Heart left ventricle (tissue), 16 donors: ENCODE results near the gene TACR2. TPM values are rescaled to one million over a fixed set of nuclear protein-coding genes. Genes with fewer than 3 reads are reported as not detected.

Experiments
- ATAC-seq, 4 donors: fragments of 200-7000 bp; cut with Tn5 transposase; one replicate each; pipeline ENCODE4 v1.9.1; 2020 to 2022; ENCODE audit warnings: moderate library complexity in 4 of 4, mild to moderate bottlenecking in 3 of 4, moderate number of reproducible peaks in 1 of 4
- DNase-seq, 5 donors: peaks; one replicate each; pipeline ENCODE4 v3.0.0-alpha.2; 2020
- H3K27ac ChIP-seq, 12 donors: fragments of 200-600 bp; sonication (generic) in 4 of 12; one replicate each; pipeline versions ENCODE4 v1.5.0 to v1.8.0; 2016 to 2022; ENCODE audit warnings: mild to moderate bottlenecking in 2 of 12
- H3K27me3 ChIP-seq, 9 donors: fragments of 200-600 bp; sonication (generic) in 2 of 9; one replicate each; pipeline versions ENCODE4 v1.5.1 to v1.8.0; 2016 to 2022; ENCODE audit warnings: mild to moderate bottlenecking in 3 of 9
- H3K36me3 ChIP-seq, 9 donors: fragments of 200-600 bp; sonication (generic) in 2 of 9; one replicate each; pipeline versions ENCODE4 v1.5.0 to v1.8.0; 2018 to 2022; ENCODE audit warnings: mild to moderate bottlenecking in 2 of 9
- H3K4me1 ChIP-seq, 12 donors: fragments of 200-600 bp; sonication (generic) in 4 of 12; one replicate each; pipeline versions ENCODE4 v1.5.0 to v1.8.0; 2016 to 2022; ENCODE audit warnings: mild to moderate bottlenecking in 3 of 12
- H3K4me3 ChIP-seq, 12 donors: fragments of 200-600 bp; sonication (generic) in 4 of 12; one replicate each; pipeline versions ENCODE4 v1.5.0 to v1.8.0; 2017 to 2022; ENCODE audit warnings: mild to moderate bottlenecking in 9 of 12, moderate library complexity in 4 of 12
- H3K9me3 ChIP-seq, 12 donors: fragments of 200-600 bp; sonication (generic) in 4 of 12; one replicate each; pipeline versions ENCODE4 v1.5.0 to v1.8.0; 2016 to 2022; ENCODE audit warnings: mild to moderate bottlenecking in 1 of 12
- POLR2A ChIP-seq, 2 donors: fragments of 450-650 bp; IDR thresholded peaks; one replicate each; pipeline ENCODE4 v1.6.1; 2017; ENCODE audit warnings: antibody characterized with exemption in 2 of 2, mild to moderate bottlenecking in 2 of 2, moderate library complexity in 2 of 2
- WGBS, 4 donors: extraction: QIAGEN DNeasy Blood & Tissue Kit in 2 of 4; methylation state at CpG; one replicate each; pipeline versions ENCODE4 v1.1.5 to v1.1.7; 2013 to 2018; 5-methylcytosine and 5-hydroxymethylcytosine counted together
- intact Hi-C, 10 donors: fragments of 100-400 bp; cut with DNase I; formaldehyde crosslinking; loops; one replicate each; pipeline versions ENCODE4 v1.11.1 to v1.14.2; 2022
- polyA plus RNA-seq, 2 donors: library from polyadenylated mRNA; stranded (reverse); fragments of 200-250 nt; gene quantifications; one replicate each; pipeline ENCODE4 v1.2.3, GENCODE V29; 2013
- total RNA-seq, 9 donors: library from RNA; depleted of rRNA in 2 of 9; stranded (reverse); fragments of >200 nt in 2 of 9; fragmentation: NEBNext Ultra II Directional in 3 of 9; extraction: Animal tissue kit (Norgen Biotek cat#: 25700) in 3 of 9; gene quantifications; one replicate each; pipeline versions ENCODE4 v1.1.0 to v1.2.4, GENCODE V29; 2016 to 2023
- TF ChIP-seq, protein P1 (sequence below), 12 donors: fragments of 200-600 bp; sonication (generic) in 4 of 12; IDR thresholded peaks; one replicate each; pipeline versions ENCODE4 v1.5.0 to v1.8.0; 2018 to 2022; ENCODE audit warnings: antibody characterized with exemption in 12 of 12, mild to moderate bottlenecking in 5 of 12
- donor health status: ischemic (EF 13 %, LVEDD 7.1; RV severe dilation, severe dysfunction).
- donor health status: healthy with polysubstance abuse.
- donor health status: DM: no; HTN: yes; CAD: no.
- donor health status: DM: no; HTN: no; CAD: no.
- donor health status: ischemic (EF 25% LVEDD 6.9; RV normal size, moderate dysfunction).
- donor health status: ischemic (EF 25% LVEDD 5.7; RV mildly dilated, moderate dysfunction).
- donor health status: healthy.
- donor health status: DM: yes; HTN: yes; CAD: no.
- donor health status: ischemic (EF 35%, LVEDD 5.7; RV mildly dilated, moderate dysfunction).
- donor health status: nonischemic (EF 11% LVEDD 7.7; RV severe dilation, severe dysfunction).
- donor health status: DM: yes; HTN: yes; CAD: no.
- donor health status: PGD.
- donor health status: ischemic (EF 29% LVEDD 5.4; RV normal size, mild dysfunction).
- donor health status: nonischemic (EF 23%, LVEDD 6.1; RV moderate dilation, normal function).

TACR2 gene
- total and polyA plus RNA-seq, 11 donors: 0.11 to 0.39 (median 0.23) TPM; not detected in 5

GRCh38 chr10:69372126-69372980 is 44.4 kb downstream of the TACR2 start:
- peaks cover 0 to 34% (median 26%) of the 10 kb centered on the region in 12 donors for H3K4me1 ChIP-seq
- H3K27ac ChIP-seq: no peak overlapping the region

GRCh38 chr10:69367469-69367868 is 49.2 kb downstream of the TACR2 start:
- no peaks in the 10 kb centered on the region for H3K9me3 ChIP-seq
- no peak overlapping the region for H3K4me3 ChIP-seq
- H3K36me3 ChIP-seq: peaks cover 0 to 94% (median 72%) of the 10 kb centered on the region in 9 donors
- no peak for DNase-seq
- H3K27me3 ChIP-seq: no peaks in the 10 kb centered on the region
- peaks cover 0 to 22% (median 15%) of the 10 kb centered on the region in 12 donors for H3K4me1 ChIP-seq
- TF ChIP-seq POLR2A (IDR thresholded peaks at IDR 0.05): no peak
- TF ChIP-seq, protein P1, sequence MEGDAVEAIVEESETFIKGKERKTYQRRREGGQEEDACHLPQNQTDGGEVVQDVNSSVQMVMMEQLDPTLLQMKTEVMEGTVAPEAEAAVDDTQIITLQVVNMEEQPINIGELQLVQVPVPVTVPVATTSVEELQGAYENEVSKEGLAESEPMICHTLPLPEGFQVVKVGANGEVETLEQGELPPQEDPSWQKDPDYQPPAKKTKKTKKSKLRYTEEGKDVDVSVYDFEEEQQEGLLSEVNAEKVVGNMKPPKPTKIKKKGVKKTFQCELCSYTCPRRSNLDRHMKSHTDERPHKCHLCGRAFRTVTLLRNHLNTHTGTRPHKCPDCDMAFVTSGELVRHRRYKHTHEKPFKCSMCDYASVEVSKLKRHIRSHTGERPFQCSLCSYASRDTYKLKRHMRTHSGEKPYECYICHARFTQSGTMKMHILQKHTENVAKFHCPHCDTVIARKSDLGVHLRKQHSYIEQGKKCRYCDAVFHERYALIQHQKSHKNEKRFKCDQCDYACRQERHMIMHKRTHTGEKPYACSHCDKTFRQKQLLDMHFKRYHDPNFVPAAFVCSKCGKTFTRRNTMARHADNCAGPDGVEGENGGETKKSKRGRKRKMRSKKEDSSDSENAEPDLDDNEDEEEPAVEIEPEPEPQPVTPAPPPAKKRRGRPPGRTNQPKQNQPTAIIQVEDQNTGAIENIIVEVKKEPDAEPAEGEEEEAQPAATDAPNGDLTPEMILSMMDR (IDR thresholded peaks at IDR 0.05): no peak
- ATAC-seq: no peak
- intact Hi-C loops: no loop called here
- WGBS, 4 donors: 72 to 77% (median 77%) methylated on average over 4 of the region's 4 CpGs
- no peak overlapping the region for H3K27ac ChIP-seq

More at GRCh38 chr10:69372126-69372980, 44.4 kb downstream of the TACR2 start:
- ATAC-seq (peak in 1 of 4 donors; percentile 17), DNase-seq (no peak)
- WGBS, 4 donors: 77 to 80% (median 80%) methylated on average over 9 of the region's 9 CpGs
- H3K27me3 ChIP-seq: no peaks in the 10 kb centered on the region
- intact Hi-C loops: no loop called here
- H3K4me3 ChIP-seq: no peak overlapping the region
- TF ChIP-seq POLR2A (IDR thresholded peaks at IDR 0.05): no peak
- TF ChIP-seq, protein P1 (IDR thresholded peaks at IDR 0.05): no peak
- no peaks in the 10 kb centered on the region for H3K9me3 ChIP-seq
- peaks cover 0 to 98% (median 74%) of the 10 kb centered on the region in 9 donors for H3K36me3 ChIP-seq

- ATAC-seq (no peak), DNase-seq (no peak)
- H3K9me3 ChIP-seq: no peaks in the 10 kb centered on the region
- H3K27ac ChIP-seq: no peak overlapping the region
- H3K27me3 ChIP-seq: no peaks in the 10 kb centered on the region
- intact Hi-C loops: no loop called here
- TF ChIP-seq POLR2A (IDR thresholded peaks at IDR 0.05): no peak
- TF ChIP-seq, protein P1 (IDR thresholded peaks at IDR 0.05): no peak
- peaks cover 2 to 29% (median 22%) of the 10 kb centered on the region in 12 donors for H3K4me1 ChIP-seq
- WGBS, 4 donors: 96 to 100% (median 97%) methylated on average over 5 of the region's 5 CpGs
- no peak overlapping the region for H3K4me3 ChIP-seq
- peaks cover 0 to 95% (median 71%) of the 10 kb centered on the region in 9 donors for H3K36me3 ChIP-seq
Observed at GRCh38 chr10:69366738-69367137, 50.0 kb downstream of the TACR2 start.

DNA sequence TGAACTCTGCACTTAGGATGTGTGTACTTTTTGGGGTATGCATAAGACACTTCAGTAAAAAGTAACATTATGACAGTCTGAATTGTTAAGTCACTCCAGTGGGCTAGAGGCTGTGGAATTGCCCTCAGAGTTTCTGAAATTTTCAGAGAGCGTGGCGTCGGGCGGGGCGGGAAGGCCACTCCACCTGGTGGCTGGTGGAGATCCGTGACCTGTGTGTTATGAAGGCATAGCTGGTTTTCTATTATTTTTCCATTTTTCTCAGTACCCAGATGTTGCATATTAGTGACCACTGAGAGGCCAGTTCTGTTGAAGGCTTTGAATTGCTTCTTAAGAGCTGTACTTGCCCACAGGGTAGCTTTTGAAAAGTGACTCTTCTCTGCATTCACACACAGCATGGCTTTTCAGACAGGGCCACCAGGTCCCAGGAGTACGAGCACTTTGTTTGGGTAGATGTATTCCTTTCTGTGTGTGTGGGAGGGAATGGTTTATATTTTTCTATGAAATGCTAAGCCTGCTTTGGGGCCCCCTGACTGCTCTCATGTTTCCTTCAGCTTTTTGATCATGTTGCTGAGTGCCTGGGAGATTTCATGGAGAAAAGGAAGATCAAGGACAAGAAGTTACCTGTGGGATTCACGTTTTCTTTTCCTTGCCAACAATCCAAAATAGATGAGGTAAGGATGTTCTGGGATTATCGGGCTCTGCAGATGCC is 52.3 kb downstream of the TACR2 start:
- 77 to 93% (median 92%) methylated on average over 9 of the region's 9 CpGs for WGBS, 4 donors
- intact Hi-C loops: loop anchor here in 7 of 10 donors (5.0 kb wide), 3 partner anchors 37 to 47 kb away; no protein-coding TSS in a partner anchor
- DNase-seq (peak in 1 of 5 donors; percentile 1), ATAC-seq (no peak)
- Histone ChIP-seq H3K4me3 (no peak overlapping the region), H3K36me3 (peaks cover 0 to 90% (median 47%) of the 10 kb centered on the region in 9 donors), H3K4me1 (peaks cover 17 to 53% (median 46%) of the 10 kb centered on the region in 12 donors), H3K9me3 (no peaks in the 10 kb centered on the region), H3K27ac (peak overlapping the region in 2 of 12 donors; percentile 6 to 62), H3K27me3 (no peaks in the 10 kb centered on the region)
- TF ChIP-seq POLR2A (IDR thresholded peaks at IDR 0.05): no peak
- TF ChIP-seq, protein P1 (IDR thresholded peaks at IDR 0.05): peak in 1 of 12 donors; percentile 27
